Subcutaneous abdominal adipose tissue (tissue), 5 donors: ENCODE measurements around the gene GREM2.

Experiments used
- H3K27ac ChIP-seq: one replicate; pipeline ENCODE4 v1.7.0; 2013; ENCODE audit warnings: low read depth, mild to moderate bottlenecking, inconsistent platforms, low read length, moderate library complexity
- H3K27me3 ChIP-seq, 5 donors: one replicate each; pipeline ENCODE4 v1.7.0; 2013; ENCODE audit warnings: low read length in 5 of 5, inconsistent platforms in 1 of 5; ENCODE audit not compliant: control insufficient read depth in 5 of 5, insufficient read depth in 4 of 5
- H3K36me3 ChIP-seq, 5 donors: one replicate each; pipeline ENCODE4 v1.7.0; 2013; ENCODE audit warnings: low read length in 5 of 5; ENCODE audit not compliant: control insufficient read depth in 5 of 5, insufficient read depth in 5 of 5
- H3K4me1 ChIP-seq, 5 donors: one replicate each; pipeline ENCODE4 v1.7.0; 2013; ENCODE audit warnings: low read length in 5 of 5, mild to moderate bottlenecking in 3 of 5, moderate library complexity in 1 of 5; ENCODE audit not compliant: control insufficient read depth in 5 of 5, insufficient read depth in 5 of 5
- H3K4me3 ChIP-seq, 5 donors: one replicate each; pipeline ENCODE4 v1.7.0; 2013; ENCODE audit warnings: low read length in 5 of 5, low read depth in 1 of 5
- H3K9ac ChIP-seq, 5 donors: one replicate each; pipeline ENCODE4 v1.7.0; 2013; ENCODE audit warnings: low read length in 5 of 5, mild to moderate bottlenecking in 4 of 5, moderate library complexity in 3 of 5
- H3K9me3 ChIP-seq, 5 donors: one replicate each; pipeline ENCODE4 v1.7.0; 2013; ENCODE audit warnings: low read length in 5 of 5; ENCODE audit not compliant: control insufficient read depth in 5 of 5
- donor health status: healthy.
- donor health status: healthy.
- donor health status: healthy.
- donor health status: healthy.
- donor health status: healthy.

Gene GREM2

DNA sequence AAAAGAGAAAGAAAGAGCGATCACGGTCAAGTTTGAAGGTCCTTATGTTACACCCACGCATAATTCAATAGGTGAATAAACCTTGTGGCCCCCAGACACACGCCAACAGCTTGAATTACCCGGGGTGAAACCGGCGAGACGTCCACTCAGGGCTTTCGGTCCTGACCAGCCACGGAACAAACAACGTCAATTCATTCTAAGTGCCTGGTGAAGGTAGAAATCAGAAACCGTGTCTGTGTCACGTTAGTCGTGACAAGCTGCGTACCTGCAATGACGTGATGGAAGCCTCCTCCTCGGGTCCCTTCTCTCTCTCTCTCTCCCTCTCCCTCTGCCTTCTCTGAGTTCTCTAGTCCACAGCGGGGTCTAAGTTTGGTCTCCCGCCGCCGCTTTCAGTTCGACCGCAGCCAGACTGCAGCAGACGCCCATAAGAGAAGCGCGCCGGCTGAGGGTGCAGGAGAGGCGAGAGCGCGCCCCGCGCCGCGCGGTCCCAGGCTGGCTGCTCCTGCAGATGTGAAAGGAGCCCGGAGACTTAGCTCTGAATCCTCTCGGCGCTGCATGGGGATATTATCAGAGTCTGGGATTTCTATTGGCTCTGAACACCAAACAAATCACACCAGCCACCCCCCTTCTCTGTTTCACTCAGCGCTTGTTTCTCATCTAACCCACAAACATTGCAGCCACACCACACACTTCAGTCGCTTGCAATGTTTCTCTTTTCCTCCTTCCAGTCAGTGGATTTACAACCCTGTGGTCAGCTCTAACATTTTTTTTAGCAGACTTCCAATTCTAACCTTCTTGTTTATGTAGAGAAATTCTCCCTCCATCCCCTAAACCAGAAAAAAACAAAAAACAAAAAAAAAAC, at the start of gene GREM2:
Gene GREM2, minus strand, starts transcription at position 537 of the 862 bp plus-strand sequence. CDS start 118,680 bp downstream, outside the sequence.
- peak within 1 kb of the TSS in 3 of 5 donors; percentile 15 to 53 (median 51) for H3K9ac ChIP-seq
- no peaks in the 10 kb centered on the region for H3K9me3 ChIP-seq
- peak within 1 kb of the TSS; percentile 36 to 87 (median 68) for H3K4me3 ChIP-seq
- peaks cover 0 to 11% (median 9%) of the 10 kb centered on the region in 5 donors for H3K4me1 ChIP-seq
- no peaks in the 10 kb centered on the region for H3K36me3 ChIP-seq
- no peak within 1 kb of the TSS for H3K27ac ChIP-seq
- H3K27me3 ChIP-seq = peaks cover 4 to 24% (median 17%) of the 10 kb centered on the region in 5 donors

DNA sequence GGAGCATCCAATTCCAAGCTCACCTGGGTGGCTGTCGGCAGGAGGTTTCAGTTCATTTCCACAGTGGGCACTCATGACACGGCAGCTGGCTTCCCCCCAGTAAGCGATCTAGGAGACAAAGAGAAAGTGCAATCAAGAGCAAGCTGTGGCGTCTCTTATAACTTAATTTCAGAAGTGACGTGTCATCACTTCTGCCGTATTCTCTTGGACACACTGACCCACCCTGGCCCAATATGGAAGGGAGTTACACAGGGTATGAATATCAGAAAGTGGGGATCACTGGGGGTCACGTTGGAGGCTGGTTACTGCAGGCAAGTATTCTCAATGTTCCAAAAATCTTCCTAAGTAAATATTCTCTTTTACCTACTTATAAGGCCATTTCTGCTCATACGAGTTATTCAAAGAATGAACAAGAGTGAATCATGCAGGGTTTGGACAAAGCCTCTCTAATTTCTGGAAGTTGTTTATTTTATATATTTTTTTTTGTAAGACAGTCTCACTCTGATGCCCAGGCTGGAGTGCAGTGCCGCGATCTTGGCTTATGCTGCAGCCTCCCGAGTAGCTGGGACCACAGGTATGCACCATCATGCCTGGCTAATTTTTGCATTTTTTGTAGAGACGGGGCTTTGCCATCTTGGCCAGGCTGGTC, 46.5 kb upstream of the GREM2 start:
- H3K4me3 ChIP-seq = no peak overlapping the region
- no peaks in the 10 kb centered on the region for H3K36me3 ChIP-seq
- peaks cover 0 to 4% (median 0%) of the 10 kb centered on the region in 5 donors for H3K9me3 ChIP-seq

DNA sequence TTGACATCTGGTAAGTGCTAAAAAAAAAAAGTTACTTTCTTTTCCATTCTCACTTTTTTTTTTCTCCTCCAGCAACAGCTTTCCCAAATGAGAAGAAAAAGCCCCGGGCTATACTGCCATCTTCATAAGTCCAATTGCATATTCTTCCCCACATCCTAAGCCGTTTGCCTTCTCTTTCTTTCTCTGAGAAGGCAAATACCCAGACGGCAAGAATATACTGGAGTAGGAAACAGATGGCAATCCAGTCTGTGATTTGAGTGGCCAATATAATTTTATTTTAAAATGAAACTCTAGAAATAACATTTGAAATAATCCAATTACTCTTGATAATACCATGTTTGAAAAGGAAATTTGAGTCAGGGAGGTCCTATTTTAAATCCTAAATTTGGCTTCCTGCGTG, 44.6 kb upstream of the GREM2 start:
- Histone ChIP-seq H3K36me3 (no peaks in the 10 kb centered on the region), H3K27ac (no peak overlapping the region), H3K9me3 (peaks cover 0 to 4% (median 0%) of the 10 kb centered on the region in 5 donors), H3K4me1 (no peaks in the 10 kb centered on the region), H3K9ac (no peak overlapping the region), H3K4me3 (no peak overlapping the region), H3K27me3 (peaks cover 0 to 4% (median 0%) of the 10 kb centered on the region in 5 donors)

More for the DNA sequence above, 46.5 kb upstream of the GREM2 start:
- H3K27ac ChIP-seq = no peak overlapping the region
- H3K9ac ChIP-seq = no peak overlapping the region
- peaks cover 0 to 4% (median 0%) of the 10 kb centered on the region in 5 donors for H3K27me3 ChIP-seq
- H3K4me1 ChIP-seq = no peaks in the 10 kb centered on the region

DNA sequence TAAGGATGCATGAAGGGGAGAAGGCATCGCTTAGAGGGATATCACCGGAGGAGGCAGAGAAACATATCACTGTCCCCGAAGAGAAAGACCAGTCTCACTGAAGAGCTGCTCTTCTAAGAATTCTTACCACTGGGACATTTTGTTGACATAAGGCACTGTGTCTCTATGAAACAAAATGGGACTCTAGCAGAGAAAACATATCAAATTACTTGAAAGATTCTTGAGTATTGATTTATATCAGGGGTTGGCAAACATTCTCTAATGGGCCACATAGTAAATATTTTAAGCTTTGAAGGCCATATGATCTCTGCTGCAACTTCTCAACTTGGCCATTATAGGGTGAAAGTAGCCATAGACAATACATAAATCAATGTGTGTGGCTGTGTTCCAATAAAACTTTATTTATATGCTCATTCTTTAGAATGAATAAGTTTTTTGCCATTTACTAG, 41.0 kb upstream of the GREM2 start:
- Histone ChIP-seq H3K27me3 (peaks cover 0 to 4% (median 0%) of the 10 kb centered on the region in 5 donors), H3K36me3 (no peaks in the 10 kb centered on the region), H3K4me1 (peaks cover 0 to 8% (median 3%) of the 10 kb centered on the region in 5 donors), H3K4me3 (no peak overlapping the region), H3K9ac (no peak overlapping the region), H3K9me3 (peaks cover 0 to 4% (median 0%) of the 10 kb centered on the region in 5 donors), H3K27ac (no peak overlapping the region)

DNA sequence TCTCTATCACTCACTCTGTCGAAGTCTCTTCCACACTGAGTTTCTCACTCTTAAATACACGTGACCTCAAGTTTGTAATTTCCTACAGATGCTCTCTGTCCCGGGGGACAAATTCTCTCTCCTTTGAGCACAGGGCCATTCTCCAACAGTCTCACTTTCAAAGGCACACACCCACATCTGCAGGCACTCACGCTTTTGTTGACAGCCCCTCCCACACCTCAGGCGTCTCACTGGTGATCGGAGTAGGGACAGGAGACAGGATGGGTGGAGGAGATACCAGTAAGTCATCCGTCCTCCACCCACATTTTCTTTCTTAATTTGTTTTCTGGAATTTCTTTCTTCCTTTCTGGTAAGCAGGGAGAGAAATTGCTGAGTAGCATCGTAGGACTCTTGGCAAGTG, 40.6 kb upstream of the GREM2 start:
- H3K4me1 ChIP-seq = peaks cover 0 to 8% (median 3%) of the 10 kb centered on the region in 5 donors
- peaks cover 0 to 4% (median 0%) of the 10 kb centered on the region in 5 donors for H3K27me3 ChIP-seq
- H3K27ac ChIP-seq = no peak overlapping the region
- peaks cover 0 to 4% (median 0%) of the 10 kb centered on the region in 5 donors for H3K9me3 ChIP-seq
- no peak overlapping the region for H3K4me3 ChIP-seq
- no peaks in the 10 kb centered on the region for H3K36me3 ChIP-seq
- H3K9ac ChIP-seq = no peak overlapping the region

DNA sequence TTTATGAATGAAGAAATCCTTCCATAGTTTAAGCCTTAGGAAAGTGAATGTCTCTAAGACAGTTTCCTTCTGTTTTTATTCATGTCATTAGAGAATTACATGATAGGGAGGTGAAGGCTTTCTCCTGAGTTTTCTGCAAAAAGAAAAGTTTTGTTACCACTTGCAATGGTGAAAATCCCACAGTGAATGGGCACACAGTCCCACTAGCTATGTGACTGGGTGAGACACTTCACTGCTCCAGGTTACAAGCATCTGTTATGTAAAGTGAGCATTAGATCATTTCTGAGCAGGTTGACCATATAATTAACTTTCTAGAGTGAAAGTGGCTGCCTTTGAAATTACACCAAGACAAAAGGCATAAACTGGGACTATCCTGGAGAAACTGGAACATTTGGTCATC, 38.9 kb upstream of the GREM2 start:
- no peaks in the 10 kb centered on the region for H3K36me3 ChIP-seq
- H3K9ac ChIP-seq = no peak overlapping the region
- peaks cover 0 to 12% (median 5%) of the 10 kb centered on the region in 5 donors for H3K4me1 ChIP-seq
- no peak overlapping the region for H3K27ac ChIP-seq
- peaks cover 0 to 4% (median 0%) of the 10 kb centered on the region in 5 donors for H3K27me3 ChIP-seq
- H3K4me3 ChIP-seq = no peak overlapping the region
- peaks cover 0 to 4% (median 0%) of the 10 kb centered on the region in 5 donors for H3K9me3 ChIP-seq

DNA sequence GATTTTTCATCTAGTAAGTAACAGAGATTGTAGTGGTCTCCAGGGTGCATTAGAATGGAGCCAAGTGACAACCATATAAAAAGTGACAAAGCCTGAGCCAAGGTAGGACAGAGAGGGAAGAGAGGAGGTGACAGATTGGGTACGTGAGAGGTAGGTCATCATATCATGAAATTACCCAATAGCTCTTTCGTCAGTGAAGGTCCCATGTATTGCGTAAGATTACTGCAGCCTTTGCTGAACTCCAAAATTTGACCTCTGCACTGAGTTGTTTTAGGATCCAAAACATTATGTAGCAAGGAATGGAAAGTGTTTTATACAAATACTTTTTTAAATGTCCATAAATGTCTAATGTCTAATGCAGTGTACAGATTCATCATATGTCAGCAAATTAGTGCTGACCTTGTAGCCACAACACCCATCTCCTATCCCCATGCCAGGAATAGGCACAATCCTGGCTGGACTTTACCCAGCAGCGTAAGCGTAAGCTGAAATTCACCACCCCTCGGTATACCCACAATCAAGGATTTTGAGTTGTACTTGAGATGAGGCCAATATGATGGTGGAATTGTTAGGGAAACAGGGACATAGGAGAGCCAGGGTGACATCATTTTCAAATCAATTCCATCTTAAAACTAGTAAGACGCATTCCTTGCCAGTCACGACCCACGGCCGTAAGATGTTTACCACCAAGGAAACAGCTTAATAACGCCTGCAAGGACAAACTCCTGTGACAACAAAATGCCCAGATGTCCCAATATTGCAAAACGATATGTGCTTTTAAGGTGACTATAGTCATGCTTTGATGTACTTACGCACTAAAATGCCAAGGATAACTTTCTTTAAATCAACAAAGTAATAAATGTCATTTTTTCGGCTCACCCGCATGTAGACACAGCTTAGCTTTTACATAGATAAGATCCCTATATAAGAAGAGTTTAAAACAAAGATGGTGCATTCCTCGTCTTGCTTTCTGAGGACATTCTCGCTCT, 38.1 kb upstream of the GREM2 start:
- no peak overlapping the region for H3K27ac ChIP-seq
- peaks cover 0 to 4% (median 0%) of the 10 kb centered on the region in 5 donors for H3K27me3 ChIP-seq
- H3K4me1 ChIP-seq = peaks cover 0 to 12% (median 5%) of the 10 kb centered on the region in 5 donors
- peaks cover 0 to 4% (median 0%) of the 10 kb centered on the region in 5 donors for H3K9me3 ChIP-seq
- no peak overlapping the region for H3K9ac ChIP-seq
- no peak overlapping the region for H3K4me3 ChIP-seq
- H3K36me3 ChIP-seq = no peaks in the 10 kb centered on the region

DNA sequence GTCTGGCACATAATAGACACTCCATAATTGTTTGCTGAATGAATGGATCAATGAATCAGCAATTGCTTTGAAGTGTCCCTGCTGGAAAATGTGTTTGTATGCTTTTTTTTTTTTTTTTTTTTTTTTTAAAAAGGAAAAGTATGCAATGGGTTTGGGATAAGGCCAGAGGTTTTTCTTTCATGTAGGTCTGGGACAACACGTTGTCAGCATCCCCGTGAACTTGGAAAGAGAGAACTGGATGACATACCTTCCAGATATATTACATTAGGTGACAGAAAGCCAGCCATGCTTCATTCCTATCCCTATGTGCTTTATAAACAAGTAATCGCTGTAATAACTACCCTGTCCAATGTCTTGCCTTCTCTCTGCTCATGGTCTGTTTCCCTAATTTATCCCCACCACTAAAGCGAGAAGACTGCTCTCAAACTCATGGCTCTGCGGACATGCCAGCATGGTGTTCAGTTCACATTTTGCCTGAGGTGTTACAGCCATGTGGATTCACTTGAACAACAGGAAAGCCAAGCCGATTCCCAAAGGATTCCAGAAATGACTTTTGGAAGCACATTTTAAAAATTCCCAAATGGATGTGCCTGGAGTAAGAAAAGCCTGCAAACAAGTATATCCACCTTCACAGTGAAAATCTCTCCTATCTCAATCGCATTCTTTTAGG, 34.8 kb upstream of the GREM2 start:
- H3K9me3 ChIP-seq = no peaks in the 10 kb centered on the region
- H3K9ac ChIP-seq = no peak overlapping the region
- no peak overlapping the region for H3K27ac ChIP-seq
- no peak overlapping the region for H3K4me3 ChIP-seq
- H3K4me1 ChIP-seq = peaks cover 0 to 12% (median 5%) of the 10 kb centered on the region in 5 donors
- no peaks in the 10 kb centered on the region for H3K36me3 ChIP-seq
- no peaks in the 10 kb centered on the region for H3K27me3 ChIP-seq

DNA sequence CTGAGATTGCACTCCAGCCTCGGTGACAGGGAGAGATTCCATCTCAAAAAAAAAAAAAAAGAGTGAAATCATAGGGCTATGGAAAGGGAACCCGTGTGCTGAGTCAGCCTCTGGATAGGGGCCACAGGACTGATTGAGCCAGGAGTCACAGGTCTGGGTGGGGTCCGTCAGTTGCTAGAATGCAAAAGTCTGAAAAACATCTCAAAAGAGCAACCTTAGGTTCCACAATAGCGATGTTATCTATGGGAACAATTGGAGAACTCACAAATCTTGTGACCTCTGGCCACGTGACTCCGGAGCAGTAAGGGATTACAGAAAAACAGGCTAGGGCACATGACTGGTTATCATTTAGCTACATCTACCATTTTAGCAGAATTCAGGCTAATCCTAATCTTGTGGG, 32.8 kb upstream of the GREM2 start:
- Histone ChIP-seq H3K4me3 (no peak overlapping the region), H3K9ac (no peak overlapping the region), H3K36me3 (no peaks in the 10 kb centered on the region), H3K27ac (no peak overlapping the region), H3K4me1 (peaks cover 0 to 7% (median 4%) of the 10 kb centered on the region in 5 donors), H3K9me3 (no peaks in the 10 kb centered on the region), H3K27me3 (no peaks in the 10 kb centered on the region)
